WTC11 (cell line): ENCODE measurements around the gene SCN8A.

Experiments
- ATF1 ChIP-seq: sonication (generic); formaldehyde crosslinking; IDR thresholded peaks from 2 replicates; pipeline ENCODE4 v1.8.1; 2023; ENCODE audit warnings: mild to moderate bottlenecking, moderate library complexity, missing genetic modification reagents
- MXD4 ChIP-seq: fragments of 250-450 bp; sonication (Bioruptor Pico); IDR thresholded peaks from 2 replicates; pipeline ENCODE4 v1.8.0; 2021; ENCODE audit warnings: mild to moderate bottlenecking, moderate library complexity, borderline replicate concordance
- NR2C2 ChIP-seq: sonication (generic); formaldehyde crosslinking; IDR thresholded peaks from 2 replicates; pipeline ENCODE4 v1.8.0; 2022; ENCODE audit warnings: mild to moderate bottlenecking, missing genetic modification reagents
- TF ChIP-seq, protein P1 (sequence below): fragments of 200-600 bp; IDR thresholded peaks from 2 replicates; pipeline ENCODE4 v1.8.0; 2022; ENCODE audit warnings: antibody characterized with exemption

DNA sequence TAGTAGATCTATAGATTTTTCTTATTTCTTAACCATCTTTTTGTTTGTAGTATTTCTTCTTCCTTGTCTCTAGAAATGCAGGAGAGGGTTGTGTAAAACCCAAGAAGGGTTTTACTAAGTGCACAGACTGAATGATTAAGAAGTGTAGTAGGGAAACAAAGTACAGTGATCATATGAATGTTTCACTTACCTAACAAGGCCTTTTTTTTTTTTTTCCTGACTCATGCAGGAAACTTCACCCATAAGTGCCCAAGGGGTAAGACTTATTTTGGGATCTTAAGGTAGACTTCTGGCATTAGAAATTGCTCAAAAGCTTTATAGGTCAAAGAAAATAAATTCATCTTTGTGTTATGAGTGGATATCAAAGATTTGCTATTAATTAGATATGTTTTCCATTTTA is 10.2 kb downstream of the SCN8A start:
- TF ChIP-seq, protein P1, sequence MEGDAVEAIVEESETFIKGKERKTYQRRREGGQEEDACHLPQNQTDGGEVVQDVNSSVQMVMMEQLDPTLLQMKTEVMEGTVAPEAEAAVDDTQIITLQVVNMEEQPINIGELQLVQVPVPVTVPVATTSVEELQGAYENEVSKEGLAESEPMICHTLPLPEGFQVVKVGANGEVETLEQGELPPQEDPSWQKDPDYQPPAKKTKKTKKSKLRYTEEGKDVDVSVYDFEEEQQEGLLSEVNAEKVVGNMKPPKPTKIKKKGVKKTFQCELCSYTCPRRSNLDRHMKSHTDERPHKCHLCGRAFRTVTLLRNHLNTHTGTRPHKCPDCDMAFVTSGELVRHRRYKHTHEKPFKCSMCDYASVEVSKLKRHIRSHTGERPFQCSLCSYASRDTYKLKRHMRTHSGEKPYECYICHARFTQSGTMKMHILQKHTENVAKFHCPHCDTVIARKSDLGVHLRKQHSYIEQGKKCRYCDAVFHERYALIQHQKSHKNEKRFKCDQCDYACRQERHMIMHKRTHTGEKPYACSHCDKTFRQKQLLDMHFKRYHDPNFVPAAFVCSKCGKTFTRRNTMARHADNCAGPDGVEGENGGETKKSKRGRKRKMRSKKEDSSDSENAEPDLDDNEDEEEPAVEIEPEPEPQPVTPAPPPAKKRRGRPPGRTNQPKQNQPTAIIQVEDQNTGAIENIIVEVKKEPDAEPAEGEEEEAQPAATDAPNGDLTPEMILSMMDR, result no peak
- TF ChIP-seq MXD4 (no peak), NR2C2 (CRISPR knock-in tag) (no peak), ATF1 (no peak)
